Thoracic aorta endothelial cell (primary cell): ENCODE measurements around the gene USP17L30. TPM values are rescaled to one million over a fixed set of nuclear protein-coding genes. Genes with fewer than 3 reads are reported as not detected.

Experiments used
- small RNA-seq: library from RNA; depleted of rRNA; stranded (forward); fragments of <200 nt; gene quantifications from one replicate; pipeline ENCODE3, GENCODE V24; 2012
- total RNA-seq: library from RNA; depleted of rRNA; stranded (reverse); fragments of >200 nt; gene quantifications from 2 replicates; pipeline ENCODE4 v1.2.3, GENCODE V29; 2012

The USP17L30 gene
- total RNA-seq: not detected in 2 replicates

GRCh38 chr4:9362829-9363228, at the start of gene USP17L30:
Gene USP17L30, plus strand, starts transcription at chr4:9363129. Its CDS starts 0 bp downstream, at chr4:9363129.

DNA sequence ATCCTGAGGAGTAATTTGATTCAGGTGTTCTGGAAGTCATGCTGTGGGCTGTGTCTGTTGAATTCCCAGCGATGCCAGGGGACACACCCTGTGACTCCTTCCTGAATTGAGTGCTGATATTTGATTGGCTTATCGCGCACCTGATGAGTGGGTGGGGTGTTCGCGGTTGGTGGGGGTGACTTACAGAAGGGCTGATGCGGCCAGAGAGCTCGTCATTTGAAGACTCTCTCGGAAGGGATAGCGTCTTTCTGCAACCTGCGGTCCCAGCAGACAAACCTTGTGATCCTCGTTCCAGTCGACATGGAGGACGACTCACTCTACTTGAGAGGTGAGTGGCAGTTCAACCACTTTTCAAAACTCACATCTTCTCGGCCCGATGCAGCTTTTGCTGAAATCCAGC, 38.1 kb upstream of the USP17L30 start, which contains the start of gene USP17L24:
Gene USP17L24, plus strand, starts transcription at position 301 of the 400 bp plus-strand sequence. Its CDS starts 0 bp downstream, at position 301.

DNA sequence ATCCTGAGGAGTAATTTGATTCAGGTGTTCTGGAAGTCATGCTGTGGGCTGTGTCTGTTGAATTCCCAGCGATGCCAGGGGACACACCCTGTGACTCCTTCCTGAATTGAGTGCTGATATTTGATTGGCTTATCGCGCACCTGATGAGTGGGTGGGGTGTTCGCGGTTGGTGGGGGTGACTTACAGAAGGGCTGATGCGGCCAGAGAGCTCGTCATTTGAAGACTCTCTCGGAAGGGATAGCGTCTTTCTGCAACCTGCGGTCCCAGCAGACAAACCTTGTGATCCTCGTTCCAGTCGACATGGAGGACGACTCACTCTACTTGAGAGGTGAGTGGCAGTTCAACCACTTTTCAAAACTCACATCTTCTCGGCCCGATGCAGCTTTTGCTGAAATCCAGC, 33.3 kb upstream of the USP17L30 start, which contains the start of gene USP17L25:
Gene USP17L25, plus strand, starts transcription at position 301 of the 400 bp plus-strand sequence. Its CDS starts 0 bp downstream, at position 301.

DNA sequence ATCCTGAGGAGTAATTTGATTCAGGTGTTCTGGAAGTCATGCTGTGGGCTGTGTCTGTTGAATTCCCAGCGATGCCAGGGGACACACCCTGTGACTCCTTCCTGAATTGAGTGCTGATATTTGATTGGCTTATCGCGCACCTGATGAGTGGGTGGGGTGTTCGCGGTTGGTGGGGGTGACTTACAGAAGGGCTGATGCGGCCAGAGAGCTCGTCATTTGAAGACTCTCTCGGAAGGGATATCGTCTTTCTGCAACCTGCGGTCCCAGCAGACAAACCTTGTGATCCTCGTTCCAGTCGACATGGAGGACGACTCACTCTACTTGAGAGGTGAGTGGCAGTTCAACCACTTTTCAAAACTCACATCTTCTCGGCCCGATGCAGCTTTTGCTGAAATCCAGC, 28.6 kb upstream of the USP17L30 start, which contains the start of gene USP17L26:
Gene USP17L26, plus strand, starts transcription at position 301 of the 400 bp plus-strand sequence. Its CDS starts 0 bp downstream, at position 301.

GRCh38 chr4:9339103-9339502, 23.8 kb upstream of the USP17L30 start, which contains the start of gene USP17L5:
Gene USP17L5, plus strand, starts transcription at chr4:9339403. Its CDS starts 0 bp downstream, at chr4:9339403.

DNA sequence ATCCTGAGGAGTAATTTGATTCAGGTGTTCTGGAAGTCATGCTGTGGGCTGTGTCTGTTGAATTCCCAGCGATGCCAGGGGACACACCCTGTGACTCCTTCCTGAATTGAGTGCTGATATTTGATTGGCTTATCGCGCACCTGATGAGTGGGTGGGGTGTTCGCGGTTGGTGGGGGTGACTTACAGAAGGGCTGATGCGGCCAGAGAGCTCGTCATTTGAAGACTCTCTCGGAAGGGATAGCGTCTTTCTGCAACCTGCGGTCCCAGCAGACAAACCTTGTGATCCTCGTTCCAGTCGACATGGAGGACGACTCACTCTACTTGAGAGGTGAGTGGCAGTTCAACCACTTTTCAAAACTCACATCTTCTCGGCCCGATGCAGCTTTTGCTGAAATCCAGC, 19.1 kb upstream of the USP17L30 start, which contains the start of gene USP17L27:
Gene USP17L27, plus strand, starts transcription at position 301 of the 400 bp plus-strand sequence. Its CDS starts 0 bp downstream, at position 301.

GRCh38 chr4:9348593-9348992, 14.3 kb upstream of the USP17L30 start, which contains the start of gene USP17L28:
Gene USP17L28, plus strand, starts transcription at chr4:9348893. Its CDS starts 0 bp downstream, at chr4:9348893.

DNA sequence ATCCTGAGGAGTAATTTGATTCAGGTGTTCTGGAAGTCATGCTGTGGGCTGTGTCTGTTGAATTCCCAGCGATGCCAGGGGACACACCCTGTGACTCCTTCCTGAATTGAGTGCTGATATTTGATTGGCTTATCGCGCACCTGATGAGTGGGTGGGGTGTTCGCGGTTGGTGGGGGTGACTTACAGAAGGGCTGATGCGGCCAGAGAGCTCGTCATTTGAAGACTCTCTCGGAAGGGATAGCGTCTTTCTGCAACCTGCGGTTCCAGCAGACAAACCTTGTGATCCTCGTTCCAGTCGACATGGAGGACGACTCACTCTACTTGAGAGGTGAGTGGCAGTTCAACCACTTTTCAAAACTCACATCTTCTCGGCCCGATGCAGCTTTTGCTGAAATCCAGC, 9.6 kb upstream of the USP17L30 start, which contains the start of gene USP17L29:
Gene USP17L29, plus strand, starts transcription at position 301 of the 400 bp plus-strand sequence. Its CDS starts 0 bp downstream, at position 301.

Small RNA genes within 50 kb of the gene (small RNA-seq; reads per million reads assigned to genes)
- gene RNA5SP153: not detected

Other genes starting within 250 kb of the USP17L30 start
- not detected in 2 replicates for gene FAM90A26, start 192.7 kb upstream of the USP17L30 start, total RNA-seq
- not detected in 2 replicates for gene USP17L10, start 152.5 kb upstream of the USP17L30 start, total RNA-seq
- gene USP17L11, start 147.7 kb upstream of the USP17L30 start, total RNA-seq: not detected in 2 replicates
- not detected in 2 replicates for gene USP17L12, start 143.0 kb upstream of the USP17L30 start, total RNA-seq
- not detected in 2 replicates for gene USP17L13, start 138.2 kb upstream of the USP17L30 start, total RNA-seq
- not detected in 2 replicates for gene USP17L15, start 128.7 kb upstream of the USP17L30 start, total RNA-seq
- not detected in 2 replicates for gene USP17L17, start 119.2 kb upstream of the USP17L30 start, total RNA-seq
- gene USP17L18, start 114.5 kb upstream of the USP17L30 start, total RNA-seq: not detected in 2 replicates
- gene USP17L19, start 109.8 kb upstream of the USP17L30 start, total RNA-seq: not detected in 2 replicates
- not detected in 2 replicates for gene USP17L20, start 105.0 kb upstream of the USP17L30 start, total RNA-seq
- not detected in 2 replicates for gene USP17L21, start 100.3 kb upstream of the USP17L30 start, total RNA-seq
- gene USP17L22, start 95.5 kb upstream of the USP17L30 start, total RNA-seq: not detected in 2 replicates
- not detected in 2 replicates for gene USP17L24, start 38.0 kb upstream of the USP17L30 start, total RNA-seq
- gene USP17L25, start 33.2 kb upstream of the USP17L30 start, total RNA-seq: not detected in 2 replicates
- gene USP17L26, start 28.5 kb upstream of the USP17L30 start, total RNA-seq: not detected in 2 replicates
- not detected in 2 replicates for gene USP17L5, start 23.7 kb upstream of the USP17L30 start, total RNA-seq
- not detected in 2 replicates for gene USP17L27, start 19.0 kb upstream of the USP17L30 start, total RNA-seq
- not detected in 2 replicates for gene USP17L28, start 14.2 kb upstream of the USP17L30 start, total RNA-seq
- gene USP17L29, start 9.5 kb upstream of the USP17L30 start, total RNA-seq: not detected in 2 replicates
- not detected in 2 replicates for gene DEFB131A, start 81.3 kb downstream of the USP17L30 start, total RNA-seq